Suprapubic skin (tissue), 3 donors: ENCODE measurements around the gene RXFP4.

Source experiments
- POLR2A ChIP-seq, 2 donors: fragments of 450-650 bp; IDR thresholded peaks; one replicate each; pipeline ENCODE4 v1.6.1; 2017; ENCODE audit warnings: antibody characterized with exemption in 2 of 2, mild to moderate bottlenecking in 2 of 2, moderate library complexity in 2 of 2
- TF ChIP-seq, protein P1 (sequence below), 2 donors: fragments of 200-600 bp in 1 of 2; fragments of 450-650 bp in 1 of 2; sonication (generic) in 1 of 2; IDR thresholded peaks; one replicate each; pipeline ENCODE4 v1.5.1; 2016 to 2019; ENCODE audit warnings: antibody characterized with exemption in 2 of 2, mild to moderate bottlenecking in 1 of 2, moderate library complexity in 1 of 2

- TF ChIP-seq, protein P1, sequence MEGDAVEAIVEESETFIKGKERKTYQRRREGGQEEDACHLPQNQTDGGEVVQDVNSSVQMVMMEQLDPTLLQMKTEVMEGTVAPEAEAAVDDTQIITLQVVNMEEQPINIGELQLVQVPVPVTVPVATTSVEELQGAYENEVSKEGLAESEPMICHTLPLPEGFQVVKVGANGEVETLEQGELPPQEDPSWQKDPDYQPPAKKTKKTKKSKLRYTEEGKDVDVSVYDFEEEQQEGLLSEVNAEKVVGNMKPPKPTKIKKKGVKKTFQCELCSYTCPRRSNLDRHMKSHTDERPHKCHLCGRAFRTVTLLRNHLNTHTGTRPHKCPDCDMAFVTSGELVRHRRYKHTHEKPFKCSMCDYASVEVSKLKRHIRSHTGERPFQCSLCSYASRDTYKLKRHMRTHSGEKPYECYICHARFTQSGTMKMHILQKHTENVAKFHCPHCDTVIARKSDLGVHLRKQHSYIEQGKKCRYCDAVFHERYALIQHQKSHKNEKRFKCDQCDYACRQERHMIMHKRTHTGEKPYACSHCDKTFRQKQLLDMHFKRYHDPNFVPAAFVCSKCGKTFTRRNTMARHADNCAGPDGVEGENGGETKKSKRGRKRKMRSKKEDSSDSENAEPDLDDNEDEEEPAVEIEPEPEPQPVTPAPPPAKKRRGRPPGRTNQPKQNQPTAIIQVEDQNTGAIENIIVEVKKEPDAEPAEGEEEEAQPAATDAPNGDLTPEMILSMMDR (IDR thresholded peaks at IDR 0.05): no peak
- TF ChIP-seq POLR2A (IDR thresholded peaks at IDR 0.05): no peak
Measured at GRCh38 chr1:155954645-155955044, 13.2 kb downstream of the RXFP4 start.
